ENCODE data around the gene STK33.

STK33 gene

DNA sequence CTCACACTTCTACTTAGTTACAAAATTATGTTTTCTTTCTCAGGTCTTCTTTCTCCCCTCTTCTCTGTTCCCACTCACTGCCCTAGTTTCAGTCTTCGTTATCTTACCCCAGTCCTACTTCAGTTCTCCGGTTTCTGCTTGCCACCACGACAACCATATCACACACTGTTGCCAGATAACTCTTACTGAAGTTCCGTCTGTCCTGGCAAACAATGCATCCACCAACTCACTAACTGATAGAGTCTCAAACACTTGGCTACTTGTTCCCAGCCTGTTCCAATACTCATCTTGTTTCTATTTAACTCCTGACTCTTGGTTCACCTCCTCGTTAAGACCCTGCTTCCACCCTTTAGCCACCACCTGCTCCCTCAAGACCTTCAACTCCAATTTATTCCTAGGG lies 164.5 kb downstream of the STK33 start:
- TF ChIP-seq, protein P1, sequence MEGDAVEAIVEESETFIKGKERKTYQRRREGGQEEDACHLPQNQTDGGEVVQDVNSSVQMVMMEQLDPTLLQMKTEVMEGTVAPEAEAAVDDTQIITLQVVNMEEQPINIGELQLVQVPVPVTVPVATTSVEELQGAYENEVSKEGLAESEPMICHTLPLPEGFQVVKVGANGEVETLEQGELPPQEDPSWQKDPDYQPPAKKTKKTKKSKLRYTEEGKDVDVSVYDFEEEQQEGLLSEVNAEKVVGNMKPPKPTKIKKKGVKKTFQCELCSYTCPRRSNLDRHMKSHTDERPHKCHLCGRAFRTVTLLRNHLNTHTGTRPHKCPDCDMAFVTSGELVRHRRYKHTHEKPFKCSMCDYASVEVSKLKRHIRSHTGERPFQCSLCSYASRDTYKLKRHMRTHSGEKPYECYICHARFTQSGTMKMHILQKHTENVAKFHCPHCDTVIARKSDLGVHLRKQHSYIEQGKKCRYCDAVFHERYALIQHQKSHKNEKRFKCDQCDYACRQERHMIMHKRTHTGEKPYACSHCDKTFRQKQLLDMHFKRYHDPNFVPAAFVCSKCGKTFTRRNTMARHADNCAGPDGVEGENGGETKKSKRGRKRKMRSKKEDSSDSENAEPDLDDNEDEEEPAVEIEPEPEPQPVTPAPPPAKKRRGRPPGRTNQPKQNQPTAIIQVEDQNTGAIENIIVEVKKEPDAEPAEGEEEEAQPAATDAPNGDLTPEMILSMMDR (IDR thresholded peaks at IDR 0.05; ENCODE audit: low read depth, low read length, missing control alignments), result no peak
- H3K4me3 ChIP-seq (ENCODE audit: low read depth, low read length), result no peak overlapping the region
- in situ Hi-C loops (cut with HindIII; ENCODE audit: low sequenced_read_pairs), result no loop called here
- DNase-seq (ENCODE audit: low read depth), result no peak

DNA sequence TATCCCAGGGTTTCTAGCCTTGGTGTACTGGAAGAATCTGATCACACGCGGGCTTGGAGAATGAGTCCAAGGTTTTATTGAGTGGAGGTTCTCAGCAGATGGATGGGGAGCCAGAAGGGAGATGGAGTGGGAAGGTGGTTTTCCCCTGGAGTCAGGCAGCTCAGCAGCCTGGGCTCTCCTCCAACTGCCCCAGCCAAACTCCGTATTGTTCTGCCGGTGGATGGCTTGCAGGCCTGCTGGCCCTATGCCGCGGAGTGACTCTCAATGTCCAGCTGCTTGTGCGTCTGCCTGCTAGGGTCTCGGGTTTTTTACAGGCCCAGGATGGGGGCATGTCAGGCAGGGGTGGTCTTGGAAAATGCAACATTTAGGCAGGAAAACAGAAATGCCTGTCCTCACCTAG lies 168.0 kb downstream of the STK33 start:
- TF ChIP-seq, protein P1 (IDR thresholded peaks at IDR 0.05; ENCODE audit: low read depth, low read length, missing control alignments), result no peak
- no peak for DNase-seq (ENCODE audit: low read depth)
- H3K4me3 ChIP-seq (ENCODE audit: low read depth, low read length), result no peak overlapping the region
- in situ Hi-C loops (cut with HindIII; ENCODE audit: low sequenced_read_pairs), result no loop called here

DNA sequence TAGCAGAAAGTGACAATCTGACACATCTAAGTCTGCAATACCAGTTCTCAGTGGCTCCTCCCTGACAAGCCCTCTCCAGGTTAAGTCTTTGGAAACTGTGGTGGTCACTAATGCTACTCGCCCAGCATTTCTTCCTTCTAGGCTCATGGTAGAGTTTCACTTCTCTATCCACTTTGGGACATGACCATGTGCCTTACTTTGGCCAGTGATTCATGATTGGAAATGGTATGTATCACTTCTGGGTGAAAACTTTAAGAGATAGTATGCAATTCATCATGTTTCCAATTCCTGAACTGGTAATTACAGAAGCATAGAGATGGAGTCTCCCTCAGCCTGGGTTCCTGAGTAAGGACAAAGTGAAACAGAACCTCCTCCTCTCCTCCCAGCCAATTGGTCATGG lies 178.8 kb downstream of the STK33 start:
- no peak overlapping the region for H3K4me3 ChIP-seq (ENCODE audit: low read depth, low read length)
- TF ChIP-seq, protein P1 (IDR thresholded peaks at IDR 0.05; ENCODE audit: low read depth, low read length, missing control alignments), result no peak
- in situ Hi-C loops (cut with HindIII; ENCODE audit: low sequenced_read_pairs), result no loop called here
- no peak for DNase-seq (ENCODE audit: low read depth)

DNA sequence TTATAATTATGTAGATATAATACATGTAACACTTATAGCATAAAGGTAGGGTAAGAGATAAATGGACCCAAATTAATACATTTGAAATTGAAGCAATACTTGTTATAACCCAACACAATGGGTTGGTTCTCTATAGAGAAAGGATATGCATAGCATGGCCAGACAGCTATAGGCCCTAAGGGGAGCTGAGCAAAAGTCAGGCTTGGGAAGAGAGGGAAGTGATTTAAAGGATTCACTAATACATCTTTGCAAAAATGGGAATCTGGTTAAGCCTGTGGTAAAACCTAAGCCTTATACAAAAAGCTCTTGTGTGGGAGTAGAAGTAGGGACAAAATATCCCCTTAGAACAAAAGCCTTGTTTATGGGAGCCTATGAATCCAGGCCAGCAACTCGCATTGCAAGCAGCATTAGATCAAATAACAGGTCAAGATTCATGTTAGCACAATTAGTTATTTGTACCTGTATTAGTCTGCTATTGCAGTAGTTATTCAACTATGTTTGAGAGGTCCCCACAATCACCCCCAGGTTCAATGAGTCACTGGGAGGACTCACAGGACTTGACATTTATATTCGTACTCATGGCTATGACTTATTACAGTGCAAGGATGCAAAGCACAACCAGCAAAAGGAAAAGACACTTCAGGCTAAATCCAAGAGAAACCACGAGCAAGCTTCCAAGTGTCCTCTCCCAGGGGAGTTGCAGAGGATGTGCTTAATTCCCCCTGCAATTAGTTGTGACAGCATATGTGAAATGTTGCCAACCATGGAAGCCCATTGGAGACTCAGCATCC lies 185.7 kb downstream of the STK33 start:
- in situ Hi-C loops (cut with HindIII; ENCODE audit: low sequenced_read_pairs), result no loop called here
- TF ChIP-seq, protein P1 (IDR thresholded peaks at IDR 0.05; ENCODE audit: low read depth, low read length, missing control alignments), result no peak
- H3K4me3 ChIP-seq (ENCODE audit: low read depth, low read length), result no peak overlapping the region
- DNase-seq (ENCODE audit: low read depth), result no peak

DNA sequence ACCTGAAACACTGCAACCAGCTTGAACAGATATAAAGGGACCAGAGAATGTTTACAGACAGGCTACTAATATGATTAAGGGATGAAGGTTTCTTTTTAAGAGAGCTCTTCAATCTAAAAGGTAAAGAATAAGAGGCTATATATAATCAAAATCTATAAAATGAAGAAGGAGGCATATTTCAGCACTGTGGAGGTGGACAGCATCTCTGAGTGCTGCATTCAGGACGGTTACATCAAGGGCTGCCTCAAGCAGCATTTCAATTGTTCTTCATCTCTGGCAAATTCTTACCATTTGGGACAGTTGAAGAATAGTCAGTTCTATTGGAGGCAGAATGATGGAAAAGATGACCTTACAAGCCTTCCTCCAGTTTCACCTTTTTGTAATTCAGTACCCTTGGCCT lies 190.7 kb downstream of the STK33 start:
- peak; percentile 11 for DNase-seq (ENCODE audit: low read depth)
- in situ Hi-C loops (cut with HindIII; ENCODE audit: low sequenced_read_pairs), result no loop called here
- H3K4me3 ChIP-seq (ENCODE audit: low read depth, low read length), result no peak overlapping the region
- TF ChIP-seq, protein P1 (IDR thresholded peaks at IDR 0.05; ENCODE audit: low read depth, low read length, missing control alignments), result no peak

- TF ChIP-seq, protein P1 (IDR thresholded peaks at IDR 0.05; ENCODE audit: low read depth, low read length, missing control alignments), result no peak
- in situ Hi-C loops (cut with HindIII; ENCODE audit: low sequenced_read_pairs), result no loop called here
- H3K4me3 ChIP-seq (ENCODE audit: low read depth, low read length), result no peak overlapping the region
- no peak for DNase-seq (ENCODE audit: low read depth)
Observed at GRCh38 chr11:8392886-8393285, 201.1 kb downstream of the STK33 start.
